A204.1 (cell line): ENCODE results near the gene DSCAML1.

Experiments used
- FAIRE-seq: peaks from 2 replicates; lab custom pipeline; 2012; peaks lifted over from hg19 to GRCh38; lab: Jason Lieb, UNC

Gene DSCAML1

GRCh38 chr11:117606211-117606610 is 190.8 kb downstream of the DSCAML1 start:
- FAIRE-seq = no peak

DNA sequence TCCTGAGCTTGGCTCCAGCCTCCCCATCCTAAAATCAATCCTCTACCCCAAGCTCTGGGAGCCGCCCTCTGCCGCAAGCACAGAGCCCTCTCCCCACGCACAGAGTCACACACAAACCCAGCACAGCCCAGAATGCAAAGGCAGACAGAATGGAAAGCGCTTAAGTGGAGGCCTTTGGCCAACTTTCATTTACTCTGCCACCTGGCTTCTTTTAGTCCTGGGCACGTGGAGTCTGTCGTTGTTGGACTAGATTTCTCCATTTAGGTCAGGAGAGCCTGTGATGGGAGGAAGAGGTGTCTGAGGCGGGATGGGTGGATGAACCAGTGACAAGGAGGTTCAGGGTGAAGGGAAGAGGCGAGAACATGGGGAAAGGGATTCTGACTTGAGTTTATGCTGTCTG is 191.7 kb downstream of the DSCAML1 start:
- no peak for FAIRE-seq

GRCh38 chr11:117604336-117604995 is 192.6 kb downstream of the DSCAML1 start:
- no peak for FAIRE-seq

GRCh38 chr11:117603932-117604331 is 193.1 kb downstream of the DSCAML1 start:
- no peak for FAIRE-seq

- no peak for FAIRE-seq
Observed at GRCh38 chr11:117601006-117601708, 195.9 kb downstream of the DSCAML1 start.

DNA sequence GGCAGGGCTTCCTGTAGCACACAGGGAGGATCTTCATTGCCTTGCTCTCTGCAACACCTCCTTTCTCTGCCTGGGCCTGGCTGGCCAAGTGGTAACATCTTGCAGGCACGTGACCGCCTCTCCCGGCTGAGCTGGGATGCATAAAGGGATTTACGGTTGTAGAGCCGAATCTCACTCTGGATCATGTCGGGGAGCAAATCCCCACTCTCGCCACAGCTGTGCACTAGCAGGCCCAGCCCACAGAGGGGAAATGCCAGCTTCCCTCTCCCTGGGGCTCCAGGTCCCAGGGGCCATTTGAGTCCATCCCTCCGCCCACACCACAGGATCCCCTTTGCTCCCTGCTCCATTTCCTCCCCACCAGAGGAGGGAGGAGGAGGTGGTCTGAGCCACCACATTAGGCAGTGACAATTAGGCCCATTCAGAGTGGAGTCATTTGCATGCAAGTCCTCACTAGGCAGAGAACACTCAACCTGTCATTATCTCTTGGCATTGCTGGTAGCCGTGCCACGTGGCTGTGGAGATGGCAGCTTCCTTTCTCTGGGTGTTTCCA is 196.7 kb downstream of the DSCAML1 start:
- FAIRE-seq = no peak

DNA sequence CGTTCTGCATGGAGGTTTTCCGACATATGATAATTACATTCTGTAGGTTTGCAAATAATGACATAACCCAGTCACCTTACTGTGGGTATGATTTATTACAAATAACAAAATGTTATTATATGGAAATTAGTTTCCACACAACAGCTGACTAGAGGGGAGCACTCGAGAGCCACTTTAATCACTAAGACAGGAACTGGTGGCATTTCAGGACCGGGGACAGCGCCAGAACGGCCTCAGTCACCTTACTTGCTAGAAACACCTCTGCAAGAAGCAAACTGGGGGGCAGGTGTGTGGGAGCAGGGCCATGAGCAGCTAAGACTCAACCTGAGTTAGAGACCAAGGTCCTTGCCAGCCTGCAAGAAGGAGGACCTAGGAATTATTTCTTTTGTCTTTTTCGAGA is 199.9 kb downstream of the DSCAML1 start:
- no peak for FAIRE-seq

DNA sequence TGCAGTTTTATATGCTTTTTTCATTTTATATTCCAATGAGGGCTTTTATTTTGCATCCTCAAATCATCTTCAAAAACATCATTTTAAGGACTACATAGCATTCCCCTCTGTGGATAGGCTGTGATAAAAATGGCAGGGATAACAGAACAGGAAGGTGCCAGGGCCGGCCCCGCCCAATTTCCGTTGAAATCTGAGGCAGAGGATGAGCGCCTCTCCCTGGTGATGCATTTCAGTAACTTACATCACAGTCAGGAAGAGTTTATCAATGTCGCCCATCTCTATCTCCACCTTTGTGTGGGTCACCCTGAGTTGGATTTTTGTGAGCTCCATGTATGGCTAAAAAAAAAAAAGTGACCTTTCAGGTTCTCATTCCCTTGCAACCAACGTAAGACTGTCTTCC is 201.6 kb downstream of the DSCAML1 start:
- no peak for FAIRE-seq

GRCh38 chr11:117594721-117595120 is 202.3 kb downstream of the DSCAML1 start:
- FAIRE-seq = no peak

DNA sequence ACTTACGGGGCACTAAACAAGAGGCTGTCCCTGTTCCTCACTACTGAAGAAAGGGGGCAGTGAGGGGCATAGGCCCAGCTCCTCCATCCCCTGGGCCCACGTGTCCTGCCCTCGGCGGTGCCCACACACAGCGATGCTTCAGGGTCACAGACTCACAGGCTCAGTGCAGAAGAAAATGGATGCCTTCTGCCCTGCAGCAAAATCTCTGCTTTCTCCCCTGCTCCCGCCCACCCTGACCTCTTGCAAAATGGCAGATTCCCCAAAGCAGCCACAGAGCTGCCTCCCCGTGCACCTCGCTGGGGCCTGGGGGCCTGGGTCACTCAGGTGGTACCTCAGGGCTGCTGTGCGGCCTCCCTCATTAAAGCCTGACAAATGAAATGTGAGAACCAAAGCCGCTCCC is 204.0 kb downstream of the DSCAML1 start:
- no peak for FAIRE-seq

- FAIRE-seq = no peak
Observed at GRCh38 chr11:117591316-117592039, 205.5 kb downstream of the DSCAML1 start.

DNA sequence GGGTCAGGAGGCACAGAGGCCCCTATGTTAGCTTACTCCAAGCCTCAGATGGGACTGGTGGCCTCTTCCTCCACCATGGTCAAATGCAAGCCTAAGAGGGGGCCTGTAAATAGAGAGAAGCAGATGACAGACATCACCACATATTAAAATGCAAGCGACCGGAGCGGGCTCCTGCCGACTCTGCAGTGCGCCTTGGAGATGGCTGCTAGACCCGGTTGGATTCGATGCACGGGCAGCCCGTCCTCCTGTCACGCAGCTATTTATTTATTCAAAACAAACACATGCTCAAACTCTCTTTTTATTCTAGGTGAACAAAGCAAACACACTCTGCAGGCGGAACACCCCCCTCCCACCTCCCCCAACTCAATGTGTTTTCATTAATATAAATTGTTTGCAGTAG is 208.0 kb downstream of the DSCAML1 start:
- FAIRE-seq = no peak

DNA sequence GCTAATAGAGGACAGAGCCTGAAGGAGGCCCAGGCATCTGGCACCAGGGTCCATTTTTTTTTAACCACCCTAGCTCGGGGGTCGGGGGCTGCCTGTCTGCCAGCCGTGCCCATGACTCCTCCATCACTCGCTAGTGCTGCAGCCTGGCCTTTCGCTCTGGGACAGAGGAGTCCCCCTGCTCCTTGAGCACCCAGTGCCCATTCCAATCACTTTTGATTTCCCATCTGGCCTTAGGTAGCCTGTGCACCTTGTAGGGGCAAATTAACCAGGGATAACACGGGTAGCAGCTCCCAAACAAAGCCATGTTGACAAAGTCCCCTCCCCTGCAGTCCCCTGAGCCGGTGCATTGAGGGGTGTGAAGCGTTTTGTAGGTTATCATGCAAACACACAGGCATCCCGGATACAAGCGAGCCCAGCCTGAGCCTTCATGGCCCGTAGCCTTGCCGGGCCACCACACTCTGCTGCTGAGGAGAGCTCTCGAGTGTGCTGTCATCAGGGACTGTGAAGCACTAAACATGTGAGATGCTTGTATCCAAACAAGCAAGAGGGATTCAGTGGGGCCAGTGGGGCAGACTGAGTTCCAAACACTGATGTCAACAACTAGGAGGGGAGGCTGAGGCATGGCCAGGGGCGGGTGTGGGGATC is 208.7 kb downstream of the DSCAML1 start:
- FAIRE-seq = no peak

DNA sequence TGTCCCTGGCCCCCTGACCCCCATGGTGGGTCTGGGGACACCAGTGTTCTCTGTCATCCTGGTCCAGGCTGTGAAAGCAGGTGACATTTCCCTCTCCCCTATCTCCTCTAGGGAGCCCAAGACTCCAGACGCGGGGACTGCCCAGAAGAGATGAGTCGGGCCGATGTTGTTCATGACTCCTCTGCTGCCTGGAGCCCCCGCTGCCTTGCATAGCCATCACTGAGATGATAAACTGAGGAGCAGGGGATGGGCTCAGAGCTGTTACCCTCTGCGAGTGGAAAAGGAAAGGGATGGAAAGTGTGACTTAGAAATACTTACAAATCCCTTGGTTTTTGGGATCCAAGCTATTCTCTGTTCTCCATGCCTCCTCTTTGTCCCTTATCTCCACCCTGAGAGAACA is 209.6 kb downstream of the DSCAML1 start:
- FAIRE-seq = no peak

- FAIRE-seq = no peak
Observed at GRCh38 chr11:117586392-117586791, 210.6 kb downstream of the DSCAML1 start.

DNA sequence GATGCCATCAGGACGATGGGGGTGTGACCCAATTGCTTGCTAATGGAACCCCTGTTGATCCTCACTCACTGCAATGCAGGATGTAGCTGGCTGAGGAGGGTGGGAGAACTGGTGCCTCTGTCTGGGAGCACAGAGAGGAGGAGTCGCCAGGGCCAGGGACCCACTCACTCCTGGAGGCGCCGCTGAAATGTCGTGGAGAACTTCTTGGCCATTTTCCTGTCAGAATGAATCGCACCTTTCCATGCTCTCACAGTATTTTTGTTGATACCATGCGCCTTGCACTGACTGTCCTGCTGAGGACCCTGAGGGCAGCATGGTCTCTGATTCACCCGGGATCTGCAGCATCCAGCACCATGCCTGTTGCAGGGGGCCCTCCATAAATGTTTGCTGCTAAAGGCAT is 211.4 kb downstream of the DSCAML1 start:
- FAIRE-seq = no peak

DNA sequence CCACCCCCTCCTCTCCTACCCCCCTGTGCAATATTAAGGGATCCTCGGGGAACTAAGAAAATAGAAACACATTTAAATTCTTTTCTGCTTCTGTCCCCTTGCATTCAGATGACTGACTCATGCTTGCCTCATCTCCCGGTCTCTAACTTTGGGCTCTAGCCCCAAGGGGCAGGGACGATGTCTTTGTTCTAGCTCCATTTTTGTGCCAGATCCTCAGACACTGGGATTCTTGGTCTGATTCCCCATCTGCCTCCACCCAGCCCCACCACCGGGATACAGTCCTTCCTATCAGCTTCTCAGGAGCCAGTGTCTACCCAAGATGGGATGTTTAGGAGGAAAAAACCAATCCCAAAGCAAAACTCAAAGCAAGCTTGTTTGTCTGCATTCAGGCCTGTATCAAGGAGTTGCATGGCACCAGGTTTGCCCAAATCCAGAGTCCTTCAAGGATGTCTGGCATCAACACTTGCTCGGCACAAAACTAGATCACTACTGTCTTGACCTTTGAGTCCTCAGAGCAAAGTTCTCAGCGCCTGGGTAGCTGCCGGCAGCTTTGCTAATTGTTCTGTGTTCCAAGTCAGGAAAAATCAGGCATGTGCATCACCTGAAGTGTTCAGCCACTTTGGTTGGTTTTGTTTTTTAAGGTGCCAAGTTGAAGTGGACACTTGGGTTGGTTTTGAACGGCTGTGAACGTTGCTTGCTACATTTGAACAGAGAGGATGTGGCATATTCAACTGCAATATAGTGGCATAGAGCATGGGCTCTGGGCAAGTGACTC is 212.8 kb downstream of the DSCAML1 start:
- no peak for FAIRE-seq

DNA sequence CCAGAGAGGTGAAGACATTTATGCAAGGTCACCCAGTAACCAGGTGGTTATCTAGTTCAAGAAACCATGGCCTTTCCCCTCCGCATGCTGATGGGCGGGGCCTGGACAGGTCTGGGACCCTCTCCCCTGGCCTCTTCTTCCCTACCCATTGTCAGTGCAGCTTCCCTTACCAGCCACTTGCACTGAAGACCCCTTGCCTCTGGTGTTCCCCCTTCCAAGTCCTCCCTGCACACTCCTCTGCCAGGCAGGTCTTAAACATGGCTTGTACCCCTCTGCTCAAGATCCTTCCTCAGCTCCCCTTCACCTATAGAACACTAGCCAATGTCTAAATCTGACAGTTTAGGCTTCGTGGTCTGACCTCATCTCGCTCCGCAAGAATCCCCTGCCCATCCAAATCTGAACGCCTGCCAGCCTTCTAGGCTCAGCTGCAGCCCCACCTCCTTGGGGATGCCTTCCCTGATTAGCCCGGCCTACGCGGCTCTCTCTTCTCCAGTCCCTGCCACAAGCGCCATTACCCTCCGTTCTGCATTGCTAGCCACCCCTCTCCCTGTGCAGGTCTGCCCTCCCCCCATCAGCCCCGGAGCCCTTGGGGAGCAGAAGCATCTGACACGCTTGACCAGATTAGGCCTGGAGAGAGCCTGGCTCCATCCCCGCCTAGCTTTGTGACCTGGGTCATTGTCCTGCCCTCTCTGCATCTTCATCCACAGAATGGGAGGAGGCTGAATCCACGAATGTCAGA is 213.8 kb downstream of the DSCAML1 start:
- no peak for FAIRE-seq

GRCh38 chr11:117582433-117582832 is 214.6 kb downstream of the DSCAML1 start:
- no peak for FAIRE-seq

DNA sequence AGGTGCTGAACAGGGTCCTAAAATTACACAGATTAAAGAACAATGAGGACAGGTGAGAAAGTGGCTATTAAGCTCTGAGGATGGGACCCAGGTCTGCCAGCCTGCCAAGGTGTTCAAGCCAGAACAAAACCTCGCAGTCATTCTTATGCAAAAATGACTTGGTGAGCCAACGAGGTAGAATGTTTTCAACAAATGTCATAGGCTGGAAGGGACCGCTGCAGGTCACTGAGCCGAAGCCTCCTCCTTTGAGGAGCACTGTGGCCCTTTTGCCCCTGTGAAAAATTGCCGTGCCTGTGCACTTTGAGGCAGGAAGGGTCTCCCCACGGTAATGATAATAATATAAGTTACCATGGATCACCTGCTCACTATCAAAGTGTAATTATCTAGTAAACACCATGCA is 216.2 kb downstream of the DSCAML1 start:
- FAIRE-seq = no peak

DNA sequence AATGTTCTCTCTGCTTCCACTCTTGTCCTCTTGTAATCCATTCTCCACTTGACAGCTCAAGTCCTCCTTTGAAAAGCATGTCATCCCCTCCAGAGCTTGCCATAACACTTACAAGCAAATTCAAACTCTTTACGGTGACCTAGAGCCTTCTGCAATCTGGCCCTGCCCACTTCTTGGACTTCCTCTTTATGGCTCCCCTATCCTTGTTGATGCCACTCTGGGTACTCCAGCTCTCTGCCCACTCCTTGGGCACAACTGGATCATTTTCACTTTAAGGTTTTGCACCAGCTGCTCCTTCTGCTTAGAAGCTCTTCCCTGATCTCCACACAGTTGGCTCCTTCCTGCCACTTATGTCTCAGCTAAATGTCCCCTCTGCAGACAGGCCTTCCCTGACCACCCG is 217.9 kb downstream of the DSCAML1 start:
- no peak for FAIRE-seq
